Prostate gland (tissue), 2 donors: ENCODE results near the gene TLR10. TPM values are rescaled to one million over a fixed set of nuclear protein-coding genes. Genes with fewer than 3 reads are reported as not detected.

Experiments used
- DNase-seq: peaks from one replicate; pipeline ENCODE4 v3.0.0-alpha.2; 2019; ENCODE audit warnings: low spot score
- H3K27ac ChIP-seq, 2 donors: fragments of 200-600 bp; sonication (generic); 2 replicates each; pipeline ENCODE4 v1.5.1; 2017 to 2019
- H3K27me3 ChIP-seq: fragments of 200-600 bp; sonication (generic); replicated peaks from 2 replicates; pipeline ENCODE4 v1.5.1; 2019; ENCODE audit not compliant: insufficient read depth
- H3K36me3 ChIP-seq, 2 donors: fragments of 200-600 bp; sonication (generic); 1 replicate in 1 of 2; 2 replicates in 1 of 2; pipeline versions ENCODE4 v1.5.1 to v1.8.1; 2017 to 2019
- H3K4me1 ChIP-seq: fragments of 200-600 bp; sonication (generic); replicated peaks from 2 replicates; pipeline ENCODE4 v1.5.1; 2019
- H3K4me3 ChIP-seq, 2 donors: fragments of 200-600 bp; sonication (generic); 2 replicates each; pipeline ENCODE4 v1.5.1; 2017 to 2019
- H3K9me3 ChIP-seq: fragments of 200-600 bp; sonication (generic); 2 replicates; pipeline ENCODE4 v1.5.1; 2017
- POLR2A ChIP-seq: fragments of 450-650 bp; IDR thresholded peaks from one replicate; pipeline ENCODE4 v1.6.1; 2016; ENCODE audit warnings: antibody characterized with exemption, mild to moderate bottlenecking
- POLR2AphosphoS5 ChIP-seq: sonication (generic); formaldehyde crosslinking; IDR thresholded peaks from one replicate; pipeline ENCODE4 v1.6.1; 2017; ENCODE audit warnings: antibody characterized with exemption
- WGBS: methylation state at CpG from one replicate; pipeline ENCODE4 v1.1.5; 2018; 5-methylcytosine and 5-hydroxymethylcytosine counted together
- intact Hi-C: fragments of 100-400 bp; cut with DNase I; formaldehyde crosslinking; loops from one replicate; pipeline ENCODE4 v1.14.2; 2022
- total RNA-seq, 2 donors: library from RNA; depleted of rRNA; stranded (reverse); fragments of >200 nt; gene quantifications; one replicate each; pipeline ENCODE4 v1.1.0, GENCODE V29; 2016
- TF ChIP-seq, protein P1 (sequence below), 4 experiments: fragments of 200-600 bp in 2 of 4; fragments of 450-650 bp in 2 of 4; sonication (generic) in 2 of 4; IDR thresholded peaks; 1 replicate in 3 of 4; 2 replicates in 1 of 4; pipeline ENCODE4 v1.5.1; 2016 to 2019; ENCODE audit warnings: antibody characterized with exemption in 4 of 4, mild to moderate bottlenecking in 2 of 4, moderate library complexity in 2 of 4

The TLR10 gene
- total RNA-seq, 2 donors from 2014 or later = 0.14 to 0.68 TPM

GRCh38 chr4:38805530-38806145 is 22.8 kb upstream of the TLR10 start:
- Histone ChIP-seq H3K9me3 (no peaks in the 10 kb centered on the region), H3K4me1 (no peaks in the 10 kb centered on the region), H3K4me3 (no peak overlapping the region), H3K36me3 (no peaks in the 10 kb centered on the region), H3K27ac (no peak overlapping the region), H3K27me3 (no peaks in the 10 kb centered on the region)
- WGBS = 24% methylated on average over 5 of the region's 5 CpGs
- TF ChIP-seq POLR2AphosphoS5 (no peak), POLR2A (no peak)
- TF ChIP-seq, protein P1, sequence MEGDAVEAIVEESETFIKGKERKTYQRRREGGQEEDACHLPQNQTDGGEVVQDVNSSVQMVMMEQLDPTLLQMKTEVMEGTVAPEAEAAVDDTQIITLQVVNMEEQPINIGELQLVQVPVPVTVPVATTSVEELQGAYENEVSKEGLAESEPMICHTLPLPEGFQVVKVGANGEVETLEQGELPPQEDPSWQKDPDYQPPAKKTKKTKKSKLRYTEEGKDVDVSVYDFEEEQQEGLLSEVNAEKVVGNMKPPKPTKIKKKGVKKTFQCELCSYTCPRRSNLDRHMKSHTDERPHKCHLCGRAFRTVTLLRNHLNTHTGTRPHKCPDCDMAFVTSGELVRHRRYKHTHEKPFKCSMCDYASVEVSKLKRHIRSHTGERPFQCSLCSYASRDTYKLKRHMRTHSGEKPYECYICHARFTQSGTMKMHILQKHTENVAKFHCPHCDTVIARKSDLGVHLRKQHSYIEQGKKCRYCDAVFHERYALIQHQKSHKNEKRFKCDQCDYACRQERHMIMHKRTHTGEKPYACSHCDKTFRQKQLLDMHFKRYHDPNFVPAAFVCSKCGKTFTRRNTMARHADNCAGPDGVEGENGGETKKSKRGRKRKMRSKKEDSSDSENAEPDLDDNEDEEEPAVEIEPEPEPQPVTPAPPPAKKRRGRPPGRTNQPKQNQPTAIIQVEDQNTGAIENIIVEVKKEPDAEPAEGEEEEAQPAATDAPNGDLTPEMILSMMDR (IDR thresholded peaks at IDR 0.05) = no peak
- no peak for DNase-seq
- intact Hi-C loops = no loop called here

GRCh38 chr4:38804654-38805295 is 22.0 kb upstream of the TLR10 start, which contains the start of gene TLR1:
Gene TLR1 (minus strand): TSS chr4:38804791. CDS start chr4:38798831, 5,960 bp downstream.
- Histone ChIP-seq H3K9me3 (no peaks in the 10 kb centered on the region), H3K27ac (peak within 1 kb of the TSS; percentile 29 to 53), H3K36me3 (no peaks in the 10 kb centered on the region), H3K4me1 (no peaks in the 10 kb centered on the region), H3K4me3 (peak within 1 kb of the TSS in 1 of 2 donors; percentile 9), H3K27me3 (no peaks in the 10 kb centered on the region)
- TF ChIP-seq, protein P1 (IDR thresholded peaks at IDR 0.05) = peak in 3 of 4 experiments; percentile 43 to 79 (median 56)
- TF ChIP-seq POLR2A = no peak
- peak; percentile 15 for TF ChIP-seq POLR2AphosphoS5
- no peak for DNase-seq
- 14% methylated on average over 7 of the region's 7 CpGs for WGBS
- intact Hi-C loops = loop anchor here (5.0 kb wide), 1 partner anchor 42 kb away; no protein-coding TSS in a partner anchor

- no peak for TF ChIP-seq POLR2AphosphoS5
- TF ChIP-seq POLR2A = no peak
- TF ChIP-seq, protein P1 (IDR thresholded peaks at IDR 0.05) = no peak
- 25% methylated on average over 6 of the region's 6 CpGs for WGBS
- H3K4me3 ChIP-seq = peak overlapping the region in 1 of 2 donors; percentile 9
Measured at GRCh38 chr4:38803833-38804653, 21.3 kb upstream of the TLR10 start.

GRCh38 chr4:38802561-38803355 is 20.0 kb upstream of the TLR10 start:
- no peak for DNase-seq
- Histone ChIP-seq H3K27me3 (no peaks in the 10 kb centered on the region), H3K36me3 (no peaks in the 10 kb centered on the region), H3K4me1 (no peaks in the 10 kb centered on the region), H3K27ac (no peak overlapping the region), H3K9me3 (no peaks in the 10 kb centered on the region), H3K4me3 (no peak overlapping the region)
- intact Hi-C loops = loop anchor here (5.0 kb wide), 1 partner anchor 40 kb away; no protein-coding TSS in a partner anchor
- TF ChIP-seq POLR2A (no peak), POLR2AphosphoS5 (no peak)
- 88% methylated on average over 15 of the region's 15 CpGs for WGBS

More at GRCh38 chr4:38803833-38804653, 21.3 kb upstream of the TLR10 start:
- peak overlapping the region; percentile 29 to 53 for H3K27ac ChIP-seq
- no peaks in the 10 kb centered on the region for H3K9me3 ChIP-seq
- intact Hi-C loops = loop anchor here (5.0 kb wide), 1 partner anchor 42 kb away; no protein-coding TSS in a partner anchor
- DNase-seq = no peak
- H3K27me3 ChIP-seq = no peaks in the 10 kb centered on the region
- H3K36me3 ChIP-seq = no peaks in the 10 kb centered on the region
- no peaks in the 10 kb centered on the region for H3K4me1 ChIP-seq
